Natural killer cell (primary cell): Measurements from ENCODE around the gene SPTB. TPM values are rescaled to one million over a fixed set of nuclear protein-coding genes. Genes with fewer than 3 reads are reported as not detected.

Experiments
- ATAC-seq, 3 donors: fragments of 150-1000 bp in 2 of 3; fragments of 200-7000 bp in 1 of 3; cut with Tn5 transposase; 1 replicate in 1 of 3; 2 replicates in 2 of 3; pipeline ENCODE4 v1.10.0; 2021; ENCODE audit warnings: mild to moderate bottlenecking in 2 of 3, moderate library complexity in 2 of 3
- DNase-seq, 2 donors: peaks; one replicate each; pipeline versions ENCODE4 v3.0.0 to v3.0.0-alpha.2; 2013 to 2021; ENCODE audit warnings: mixed read lengths in 1 of 2
- H3K27ac ChIP-seq: one replicate; pipeline ENCODE4 v1.5.1; 2013; ENCODE audit warnings: mild to moderate bottlenecking, low read length
- H3K27me3 ChIP-seq: one replicate; pipeline ENCODE4 v1.6.1; 2013; ENCODE audit warnings: low read length; ENCODE audit not compliant: control insufficient read depth, insufficient read depth
- H3K36me3 ChIP-seq: one replicate; pipeline ENCODE4 v1.6.1; 2013; ENCODE audit warnings: low read length; ENCODE audit not compliant: control insufficient read depth, insufficient read depth
- H3K4me1 ChIP-seq: one replicate; pipeline ENCODE4 v1.6.1; 2013; ENCODE audit warnings: low read length; ENCODE audit not compliant: control insufficient read depth, insufficient read depth
- H3K4me3 ChIP-seq: one replicate; pipeline ENCODE4 v1.5.1; 2013; ENCODE audit warnings: low read length
- H3K9me3 ChIP-seq: one replicate; pipeline ENCODE4 v1.6.1; 2013; ENCODE audit warnings: low read length; ENCODE audit not compliant: control insufficient read depth, insufficient read depth
- H3K27ac Mint-ChIP-seq, 2 donors: one replicate each; pipeline ENCODE4 v1.8.0; 2022; ENCODE audit warnings: mild to moderate bottlenecking in 2 of 2, mixed read lengths in 2 of 2, moderate library complexity in 1 of 2
- H3K27me3 Mint-ChIP-seq, 2 donors: one replicate each; pipeline ENCODE4 v1.8.0; 2022; ENCODE audit warnings: low read depth in 2 of 2, mixed read lengths in 2 of 2
- H3K36me3 Mint-ChIP-seq: one replicate; pipeline ENCODE4 v1.8.0; 2022; ENCODE audit warnings: mixed read lengths
- H3K4me1 Mint-ChIP-seq, 2 donors: one replicate each; pipeline ENCODE4 v1.8.0; 2022; ENCODE audit warnings: mixed read lengths in 2 of 2
- H3K4me3 Mint-ChIP-seq: one replicate; pipeline ENCODE4 v1.8.0; 2022; ENCODE audit warnings: mild to moderate bottlenecking, moderate library complexity, mixed read lengths
- H3K9me3 Mint-ChIP-seq, 2 donors: one replicate each; pipeline ENCODE4 v1.8.0; 2022; ENCODE audit warnings: mixed read lengths in 2 of 2
- CTCF ChIP-seq: fragments of 200-600 bp; IDR thresholded peaks from one replicate; pipeline ENCODE4 v1.8.0; 2022; ENCODE audit warnings: antibody characterized with exemption
- WGBS: methylation state at CpG from one replicate; pipeline ENCODE4 v1.1.7; 2013; ENCODE audit warnings: missing lambda C conversion rate; ENCODE audit not compliant: insufficient coverage; 5-methylcytosine and 5-hydroxymethylcytosine counted together
- intact Hi-C: fragments of 100-400 bp; cut with micrococcal nuclease; formaldehyde crosslinking; loops from one replicate; pipeline ENCODE4 v1.14.2; 2022
- total RNA-seq, 4 donors: library from RNA; stranded (reverse); fragments of 120-200 nt in 1 of 4; gene quantifications; one replicate each; pipeline versions ENCODE4 v1.2.3 to v1.2.4, GENCODE V29; 2013 to 2022

SPTB gene
- total RNA-seq, 3 donors from 2014 or later (not counting 1 experiment from before 2014, with no cell fraction given) = 0.07 to 0.59 (median 0.13) TPM

- H3K9me3 ChIP-seq = no peaks in the 10 kb centered on the region
- ATAC-seq = peak; percentile 74 to 88 (median 85)
- Mint-ChIP-seq H3K9me3 (no peaks in the 10 kb centered on the region), H3K36me3 (no peaks in the 10 kb centered on the region), H3K27ac (no peak overlapping the region), H3K4me3 (no peak overlapping the region), H3K4me1 (peaks cover 0 to 5% of the 10 kb centered on the region in 2 donors), H3K27me3 (peaks cover 6 to 13% of the 10 kb centered on the region in 2 donors)
- H3K27ac ChIP-seq = no peak overlapping the region
- H3K36me3 ChIP-seq = no peaks in the 10 kb centered on the region
- H3K4me1 ChIP-seq = no peaks in the 10 kb centered on the region
- H3K4me3 ChIP-seq = no peak overlapping the region
- WGBS = 0% methylated on average over 1 of the region's 2 CpGs
- peak; percentile 71 for TF ChIP-seq CTCF
- H3K27me3 ChIP-seq = no peaks in the 10 kb centered on the region
- intact Hi-C loops = loop anchor here (5.0 kb wide), 2 partner anchors 70 to 220 kb away; no protein-coding TSS in a partner anchor
- peak in 1 of 2 donors; percentile 82 for DNase-seq
Measured at GRCh38 chr14:64891839-64892375, 12.2 kb upstream of the SPTB start.

GRCh38 chr14:64891173-64891838, 11.6 kb upstream of the SPTB start:
- Mint-ChIP-seq H3K27me3 (peaks cover 6 to 17% of the 10 kb centered on the region in 2 donors), H3K27ac (no peak overlapping the region), H3K36me3 (no peaks in the 10 kb centered on the region), H3K4me1 (peaks cover 0 to 5% of the 10 kb centered on the region in 2 donors), H3K9me3 (no peaks in the 10 kb centered on the region), H3K4me3 (no peak overlapping the region)
- intact Hi-C loops = loop anchor here (5.0 kb wide), 2 partner anchors 69 to 219 kb away; no protein-coding TSS in a partner anchor
- no peaks in the 10 kb centered on the region for H3K27me3 ChIP-seq
- no peaks in the 10 kb centered on the region for H3K4me1 ChIP-seq
- DNase-seq (no peak), ATAC-seq (no peak)
- 94% methylated on average over 3 of the region's 4 CpGs for WGBS
- H3K36me3 ChIP-seq = no peaks in the 10 kb centered on the region
- no peaks in the 10 kb centered on the region for H3K9me3 ChIP-seq
- H3K27ac ChIP-seq = no peak overlapping the region
- no peak for TF ChIP-seq CTCF
- no peak overlapping the region for H3K4me3 ChIP-seq

- intact Hi-C loops = no loop called here
- WGBS = 88% methylated on average over 5 of the region's 6 CpGs
- H3K27me3 ChIP-seq = no peaks in the 10 kb centered on the region
- H3K4me1 Mint-ChIP-seq = peaks cover 0 to 5% of the 10 kb centered on the region in 2 donors
- no peaks in the 10 kb centered on the region for H3K4me1 ChIP-seq
- no peak for TF ChIP-seq CTCF
- ATAC-seq = no peak
- no peak overlapping the region for H3K4me3 ChIP-seq
- DNase-seq = no peak
- no peaks in the 10 kb centered on the region for H3K36me3 ChIP-seq
- H3K9me3 ChIP-seq = no peaks in the 10 kb centered on the region
- H3K36me3 Mint-ChIP-seq = no peaks in the 10 kb centered on the region
- H3K9me3 Mint-ChIP-seq = no peaks in the 10 kb centered on the region
- no peak overlapping the region for H3K27ac Mint-ChIP-seq
- no peak overlapping the region for H3K27ac ChIP-seq
- no peak overlapping the region for H3K4me3 Mint-ChIP-seq
- H3K27me3 Mint-ChIP-seq = peaks cover 13 to 29% of the 10 kb centered on the region in 2 donors
Measured at GRCh38 chr14:64889352-64889751, 9.6 kb upstream of the SPTB start.
